ENCODE results near the gene PPP1R26.

GRCh38 chr9:135442075-135442474 lies 37.5 kb upstream of the PPP1R26 start:
- TF ChIP-seq CTCF (IDR thresholded peaks at IDR 0.05) (no peak), POLR2A (IDR thresholded peaks at IDR 0.05) (no peak)

Data from thyroid gland (tissue), 4 donors.